Measurements from ENCODE around the gene UBXN4.
A peak's percentile ranks its signal among the peaks of the same experiment; 100 is the strongest.

Gene UBXN4

DNA sequence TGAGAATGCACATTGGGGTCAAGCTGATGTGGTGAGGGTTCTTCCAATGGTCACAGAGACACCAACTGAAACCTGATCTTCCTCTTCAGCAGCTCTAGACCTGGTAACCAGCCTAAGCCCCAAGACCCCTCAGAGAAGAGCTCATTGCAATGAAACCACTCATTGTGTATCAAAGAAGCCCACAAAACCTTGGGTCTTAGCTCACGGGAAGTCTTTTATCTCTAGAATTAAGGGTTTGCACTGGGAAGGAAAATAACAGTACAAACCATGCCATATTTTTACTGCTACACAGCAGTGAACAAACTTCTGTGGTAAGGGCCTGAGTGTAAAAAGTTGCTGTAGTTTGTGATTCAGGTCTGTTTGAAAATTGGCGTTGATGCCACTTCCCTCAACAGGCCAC is 8.6 kb upstream of the UBXN4 start:
- Histone ChIP-seq H3K27ac (ENCODE audit: low read length) (no peak overlapping the region), H3K4me3 (ENCODE audit: low read depth in 1 of 2, low read length in 2 of 2) (no peak overlapping the region), H3K4me1 (ENCODE audit: control insufficient read depth in 1 of 2, insufficient read depth in 2 of 2, low read length in 2 of 2) (no peaks in the 10 kb centered on the region), H3K27me3 (ENCODE audit: low read depth, low read length) (no peaks in the 10 kb centered on the region), H3K9me3 (ENCODE audit: control insufficient read depth in 1 of 2, low read length in 2 of 2) (no peaks in the 10 kb centered on the region), H3K36me3 (ENCODE audit: control insufficient read depth in 1 of 2, insufficient read depth in 2 of 2, low read length in 2 of 2) (no peaks in the 10 kb centered on the region)

DNA sequence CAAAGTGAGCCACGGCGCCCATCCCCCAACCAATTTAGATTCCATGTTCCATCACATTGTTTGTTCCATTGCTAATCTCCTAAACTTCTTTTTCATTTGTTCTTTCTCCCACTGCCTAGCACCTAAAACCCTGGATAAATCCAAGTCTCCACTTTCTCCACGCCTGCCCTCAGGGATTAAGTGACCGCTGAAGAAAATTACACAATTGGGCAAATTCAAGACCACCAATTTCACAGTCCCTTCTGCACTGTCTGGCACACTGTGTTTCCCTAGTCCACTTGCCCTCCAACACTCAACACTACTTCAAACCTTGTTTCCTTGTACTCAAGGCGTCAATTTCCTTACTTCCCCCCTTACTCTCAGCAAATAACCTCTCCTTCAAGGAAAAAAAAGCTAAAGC is 5.1 kb upstream of the UBXN4 start:
- H3K27me3 ChIP-seq (ENCODE audit: low read depth, low read length): no peaks in the 10 kb centered on the region
- no peak overlapping the region for H3K4me3 ChIP-seq (ENCODE audit: low read depth in 1 of 2, low read length in 2 of 2)
- H3K9me3 ChIP-seq (ENCODE audit: control insufficient read depth in 1 of 2, low read length in 2 of 2): no peaks in the 10 kb centered on the region
- no peak overlapping the region for H3K27ac ChIP-seq (ENCODE audit: low read length)
- H3K4me1 ChIP-seq (ENCODE audit: control insufficient read depth in 1 of 2, insufficient read depth in 2 of 2, low read length in 2 of 2): no peaks in the 10 kb centered on the region
- H3K36me3 ChIP-seq (ENCODE audit: control insufficient read depth in 1 of 2, insufficient read depth in 2 of 2, low read length in 2 of 2): no peaks in the 10 kb centered on the region

DNA sequence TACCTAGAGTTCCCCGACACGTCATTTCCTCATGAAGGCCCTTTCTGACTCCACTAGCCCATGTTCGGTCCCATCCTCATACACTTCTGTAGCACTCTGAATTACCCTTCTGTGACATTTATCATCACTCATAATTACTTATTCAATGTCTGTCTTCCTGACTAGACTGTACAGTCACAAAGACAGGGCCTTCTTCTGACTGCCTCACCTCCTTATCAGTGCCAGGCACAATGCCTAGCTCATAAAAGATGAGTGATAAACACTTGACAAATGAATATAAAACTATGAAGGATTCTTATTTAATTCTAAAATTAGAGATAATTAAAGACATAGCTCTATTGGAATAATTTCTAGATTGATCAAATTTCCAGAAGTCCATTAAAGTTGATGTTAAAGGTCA is 1.4 kb upstream of the UBXN4 start:
- H3K4me3 ChIP-seq (ENCODE audit: low read depth in 1 of 2, low read length in 2 of 2): no peak overlapping the region
- peaks cover 9 to 21% of the 10 kb centered on the region in 2 donors for H3K4me1 ChIP-seq (ENCODE audit: control insufficient read depth in 1 of 2, insufficient read depth in 2 of 2, low read length in 2 of 2)
- H3K9me3 ChIP-seq (ENCODE audit: control insufficient read depth in 1 of 2, low read length in 2 of 2): no peaks in the 10 kb centered on the region
- no peaks in the 10 kb centered on the region for H3K27me3 ChIP-seq (ENCODE audit: low read depth, low read length)
- no peak overlapping the region for H3K27ac ChIP-seq (ENCODE audit: low read length)
- peaks cover 0 to 8% of the 10 kb centered on the region in 2 donors for H3K36me3 ChIP-seq (ENCODE audit: control insufficient read depth in 1 of 2, insufficient read depth in 2 of 2, low read length in 2 of 2)

DNA sequence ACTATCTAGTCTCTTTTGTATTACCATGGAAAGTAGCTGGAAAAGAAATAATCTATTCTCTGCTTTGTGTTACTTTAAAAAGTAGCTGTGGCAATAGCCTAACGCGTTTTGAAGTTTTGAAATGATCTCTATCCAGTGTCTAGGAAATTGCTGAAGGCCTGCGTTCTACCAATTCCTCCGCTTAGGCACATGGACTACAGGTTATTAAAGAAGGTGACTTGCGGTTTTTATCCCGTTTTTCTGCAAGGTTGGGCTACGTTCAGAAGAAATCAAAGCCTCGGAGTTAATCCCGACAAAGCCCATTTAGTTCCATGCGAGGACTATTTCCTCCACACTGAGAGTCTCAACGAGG is 636 bp upstream of the UBXN4 start:
- Histone ChIP-seq H3K9me3 (ENCODE audit: control insufficient read depth in 1 of 2, low read length in 2 of 2) (no peaks in the 10 kb centered on the region), H3K27me3 (ENCODE audit: low read depth, low read length) (no peaks in the 10 kb centered on the region), H3K4me3 (ENCODE audit: low read depth in 1 of 2, low read length in 2 of 2) (peak overlapping the region in 1 of 2 donors; percentile 84), H3K36me3 (ENCODE audit: control insufficient read depth in 1 of 2, insufficient read depth in 2 of 2, low read length in 2 of 2) (peaks cover 0 to 8% of the 10 kb centered on the region in 2 donors), H3K4me1 (ENCODE audit: control insufficient read depth in 1 of 2, insufficient read depth in 2 of 2, low read length in 2 of 2) (peaks cover 9 to 27% of the 10 kb centered on the region in 2 donors), H3K27ac (ENCODE audit: low read length) (peak overlapping the region; percentile 99)

DNA sequence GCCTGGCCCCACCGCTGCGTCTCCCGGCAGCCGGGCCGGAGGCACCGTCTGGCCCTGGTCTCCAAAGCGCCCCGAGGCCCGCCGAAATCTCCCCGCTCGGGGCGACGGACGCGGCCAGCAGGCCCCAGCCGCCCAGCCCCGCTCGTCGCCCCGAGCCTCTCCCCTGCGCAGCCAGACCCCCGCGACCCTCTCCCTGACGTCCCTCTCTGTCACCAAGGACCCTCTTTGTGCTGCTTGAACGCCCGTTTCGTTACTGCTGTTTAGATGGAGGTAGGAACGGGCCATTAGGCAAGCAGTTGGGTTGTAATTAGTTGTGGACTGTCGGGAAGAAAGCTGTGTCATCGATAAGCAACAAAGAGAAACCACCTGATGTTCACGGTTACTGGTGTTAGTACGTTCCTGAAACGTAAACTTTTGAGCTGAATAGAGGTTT is 686 bp downstream of the UBXN4 start:
- peak overlapping the region; percentile 99 for H3K27ac ChIP-seq (ENCODE audit: low read length)
- no peaks in the 10 kb centered on the region for H3K27me3 ChIP-seq (ENCODE audit: low read depth, low read length)
- H3K36me3 ChIP-seq (ENCODE audit: control insufficient read depth in 1 of 2, insufficient read depth in 2 of 2, low read length in 2 of 2): peaks cover 0 to 8% of the 10 kb centered on the region in 2 donors
- peak overlapping the region; percentile 84 to 90 for H3K4me3 ChIP-seq (ENCODE audit: low read depth in 1 of 2, low read length in 2 of 2)
- no peaks in the 10 kb centered on the region for H3K9me3 ChIP-seq (ENCODE audit: control insufficient read depth in 1 of 2, low read length in 2 of 2)
- H3K4me1 ChIP-seq (ENCODE audit: control insufficient read depth in 1 of 2, insufficient read depth in 2 of 2, low read length in 2 of 2): peaks cover 9 to 27% of the 10 kb centered on the region in 2 donors

DNA sequence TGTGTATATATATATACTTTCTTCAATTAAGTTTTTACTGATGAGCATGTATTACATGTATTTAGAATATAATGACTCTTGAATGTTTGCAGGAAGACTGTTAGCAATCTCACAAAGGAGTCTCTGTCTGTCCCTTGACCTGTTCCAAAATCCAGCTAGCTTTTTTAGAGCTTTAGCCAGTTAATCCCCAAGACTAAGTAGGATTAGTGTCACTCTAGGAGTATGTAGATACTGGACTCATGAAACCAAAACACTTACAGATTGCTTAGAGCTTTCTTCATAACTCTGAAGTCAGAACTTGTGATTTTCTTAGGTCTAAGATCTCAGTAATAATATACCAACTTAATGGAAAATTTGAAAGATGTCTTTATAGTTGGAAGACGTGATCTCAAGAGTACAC is 2.2 kb downstream of the UBXN4 start:
- no peaks in the 10 kb centered on the region for H3K9me3 ChIP-seq (ENCODE audit: control insufficient read depth in 1 of 2, low read length in 2 of 2)

DNA sequence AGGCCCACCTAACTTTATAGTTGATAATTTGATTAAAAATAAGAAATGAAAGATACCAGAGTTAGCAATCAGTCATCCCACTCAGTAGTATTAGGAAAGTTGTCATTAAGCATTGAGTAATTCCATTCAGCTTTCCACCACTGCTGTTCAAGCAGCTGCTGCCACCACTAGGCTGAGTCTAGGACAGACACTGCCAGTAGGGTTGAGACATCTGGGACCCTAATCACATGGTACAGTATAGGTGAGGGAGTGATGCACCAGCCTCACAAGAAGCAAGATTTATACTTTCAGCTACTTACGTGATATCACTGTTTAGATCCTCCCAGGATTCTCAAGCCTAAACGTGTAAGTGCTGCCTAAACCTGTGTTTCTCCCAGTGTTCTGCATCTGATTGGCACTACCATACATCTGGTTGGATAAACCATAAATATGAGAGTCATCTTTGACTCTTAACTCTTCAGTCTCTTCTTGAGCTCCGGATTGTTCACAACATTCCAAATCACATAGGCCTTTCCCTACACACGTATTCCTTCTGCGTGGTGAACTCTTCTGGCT is 3.2 kb downstream of the UBXN4 start:
- H3K27ac ChIP-seq (ENCODE audit: low read length): no peak overlapping the region
- no peak overlapping the region for H3K4me3 ChIP-seq (ENCODE audit: low read depth in 1 of 2, low read length in 2 of 2)
- no peaks in the 10 kb centered on the region for H3K27me3 ChIP-seq (ENCODE audit: low read depth, low read length)
- H3K36me3 ChIP-seq (ENCODE audit: control insufficient read depth in 1 of 2, insufficient read depth in 2 of 2, low read length in 2 of 2): peaks cover 6 to 14% of the 10 kb centered on the region in 2 donors
- H3K4me1 ChIP-seq (ENCODE audit: control insufficient read depth in 1 of 2, insufficient read depth in 2 of 2, low read length in 2 of 2): peaks cover 9 to 27% of the 10 kb centered on the region in 2 donors
- no peaks in the 10 kb centered on the region for H3K9me3 ChIP-seq (ENCODE audit: control insufficient read depth in 1 of 2, low read length in 2 of 2)

More for the DNA sequence above, 2.2 kb downstream of the UBXN4 start:
- peak overlapping the region; percentile 99 for H3K27ac ChIP-seq (ENCODE audit: low read length)
- peaks cover 9 to 27% of the 10 kb centered on the region in 2 donors for H3K4me1 ChIP-seq (ENCODE audit: control insufficient read depth in 1 of 2, insufficient read depth in 2 of 2, low read length in 2 of 2)
- H3K27me3 ChIP-seq (ENCODE audit: low read depth, low read length): no peaks in the 10 kb centered on the region
- H3K36me3 ChIP-seq (ENCODE audit: control insufficient read depth in 1 of 2, insufficient read depth in 2 of 2, low read length in 2 of 2): peaks cover under 1 to 8% of the 10 kb centered on the region in 2 donors
- peak overlapping the region in 1 of 2 donors; percentile 26 for H3K4me3 ChIP-seq (ENCODE audit: low read depth in 1 of 2, low read length in 2 of 2)

DNA sequence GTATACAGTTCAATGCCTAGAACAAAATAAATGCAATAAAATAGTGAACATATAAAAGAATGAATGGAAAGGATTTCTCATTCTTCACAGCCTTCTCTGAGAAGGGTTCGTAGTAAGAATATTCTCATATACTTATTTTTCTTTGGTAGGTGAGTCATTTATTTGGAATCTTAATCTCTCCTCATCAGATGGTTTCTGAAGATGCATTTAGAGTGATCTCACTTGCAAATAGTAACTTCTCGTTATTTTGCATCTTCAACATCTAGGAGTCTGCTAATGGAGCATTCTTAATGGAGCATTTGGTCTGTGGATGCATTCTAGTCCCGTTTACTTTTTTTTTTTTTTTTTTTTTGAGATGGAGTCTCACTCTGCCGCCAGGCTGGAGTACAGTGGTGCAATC is 3.9 kb downstream of the UBXN4 start:
- H3K4me1 ChIP-seq (ENCODE audit: control insufficient read depth in 1 of 2, insufficient read depth in 2 of 2, low read length in 2 of 2): peaks cover 9 to 27% of the 10 kb centered on the region in 2 donors
- peaks cover 10 to 17% of the 10 kb centered on the region in 2 donors for H3K36me3 ChIP-seq (ENCODE audit: control insufficient read depth in 1 of 2, insufficient read depth in 2 of 2, low read length in 2 of 2)
- H3K4me3 ChIP-seq (ENCODE audit: low read depth in 1 of 2, low read length in 2 of 2): no peak overlapping the region
- H3K9me3 ChIP-seq (ENCODE audit: control insufficient read depth in 1 of 2, low read length in 2 of 2): no peaks in the 10 kb centered on the region
- no peak overlapping the region for H3K27ac ChIP-seq (ENCODE audit: low read length)
- H3K27me3 ChIP-seq (ENCODE audit: low read depth, low read length): no peaks in the 10 kb centered on the region

DNA sequence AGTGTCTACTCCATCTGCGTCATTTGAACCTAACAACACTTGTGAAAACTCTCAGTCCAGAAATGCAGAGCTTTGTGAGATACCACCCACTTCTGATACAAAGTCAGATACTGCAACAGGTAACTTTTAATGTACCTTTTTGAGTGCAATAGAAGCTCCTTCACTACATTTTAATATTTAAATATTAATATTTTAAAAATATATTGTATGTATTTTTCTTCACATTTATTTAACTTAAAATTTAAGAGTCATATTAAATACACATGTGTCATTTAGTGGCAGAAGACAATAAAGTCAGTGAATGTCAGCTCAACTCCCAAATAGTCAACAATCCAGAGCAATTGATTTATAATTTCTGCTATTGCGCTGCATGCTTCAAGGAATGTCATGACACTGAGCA is 13.9 kb downstream of the UBXN4 start:
- no peak overlapping the region for H3K4me3 ChIP-seq (ENCODE audit: low read depth in 1 of 2, low read length in 2 of 2)
- H3K27me3 ChIP-seq (ENCODE audit: low read depth, low read length): no peaks in the 10 kb centered on the region
- peaks cover 37 to 58% of the 10 kb centered on the region in 2 donors for H3K36me3 ChIP-seq (ENCODE audit: control insufficient read depth in 1 of 2, insufficient read depth in 2 of 2, low read length in 2 of 2)
- no peak overlapping the region for H3K27ac ChIP-seq (ENCODE audit: low read length)
- H3K9me3 ChIP-seq (ENCODE audit: control insufficient read depth in 1 of 2, low read length in 2 of 2): peaks cover 7 to 13% of the 10 kb centered on the region in 2 donors
- no peaks in the 10 kb centered on the region for H3K4me1 ChIP-seq (ENCODE audit: control insufficient read depth in 1 of 2, insufficient read depth in 2 of 2, low read length in 2 of 2)

DNA sequence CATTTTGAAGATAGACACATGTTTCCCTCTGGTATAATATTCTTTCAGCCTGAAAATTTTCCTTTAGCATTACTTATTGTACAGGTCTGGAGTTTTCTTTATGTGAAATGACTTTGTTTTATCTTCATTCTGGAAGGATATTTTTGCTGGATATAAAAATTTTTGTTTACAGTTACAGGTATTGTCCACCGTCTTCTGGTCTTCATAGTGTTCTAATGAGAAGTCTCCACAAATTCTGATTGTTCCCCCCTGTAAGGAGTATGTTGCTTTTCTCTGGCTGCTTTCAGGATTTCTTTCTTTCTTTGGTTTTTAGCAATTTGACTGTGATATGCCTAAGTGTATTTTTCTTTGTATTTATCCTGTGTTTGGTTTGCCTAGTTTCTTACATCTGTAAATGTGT is 15.0 kb downstream of the UBXN4 start:
- Histone ChIP-seq H3K4me1 (ENCODE audit: control insufficient read depth in 1 of 2, insufficient read depth in 2 of 2, low read length in 2 of 2) (no peaks in the 10 kb centered on the region), H3K4me3 (ENCODE audit: low read depth in 1 of 2, low read length in 2 of 2) (no peak overlapping the region), H3K36me3 (ENCODE audit: control insufficient read depth in 1 of 2, insufficient read depth in 2 of 2, low read length in 2 of 2) (peaks cover 45 to 65% of the 10 kb centered on the region in 2 donors), H3K27me3 (ENCODE audit: low read depth, low read length) (no peaks in the 10 kb centered on the region), H3K27ac (ENCODE audit: low read length) (no peak overlapping the region), H3K9me3 (ENCODE audit: control insufficient read depth in 1 of 2, low read length in 2 of 2) (peaks cover 7 to 13% of the 10 kb centered on the region in 2 donors)

DNA sequence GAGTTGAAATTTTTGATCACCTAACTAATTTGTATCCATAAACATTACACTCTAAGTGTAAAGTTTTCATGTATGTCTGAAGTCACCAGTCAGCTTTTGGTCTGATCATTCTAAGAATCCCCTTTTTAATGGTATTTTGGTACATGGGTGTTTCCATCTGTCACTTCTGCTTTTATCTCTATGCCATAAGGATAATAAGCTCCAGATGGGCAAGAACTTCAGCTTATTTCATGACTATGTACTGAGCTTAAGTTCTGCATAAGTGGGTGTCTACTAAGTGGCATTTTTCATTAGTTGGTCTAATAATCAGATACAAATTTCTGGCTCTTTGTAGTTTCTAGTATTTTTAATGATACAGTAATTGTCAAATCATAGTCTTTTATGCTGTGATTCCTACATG is 20.4 kb downstream of the UBXN4 start:
- H3K27ac ChIP-seq (ENCODE audit: low read length): no peak overlapping the region
- no peaks in the 10 kb centered on the region for H3K4me1 ChIP-seq (ENCODE audit: control insufficient read depth in 1 of 2, insufficient read depth in 2 of 2, low read length in 2 of 2)
- H3K27me3 ChIP-seq (ENCODE audit: low read depth, low read length): no peaks in the 10 kb centered on the region
- peaks cover 42 to 72% of the 10 kb centered on the region in 2 donors for H3K36me3 ChIP-seq (ENCODE audit: control insufficient read depth in 1 of 2, insufficient read depth in 2 of 2, low read length in 2 of 2)
- no peak overlapping the region for H3K4me3 ChIP-seq (ENCODE audit: low read depth in 1 of 2, low read length in 2 of 2)
- H3K9me3 ChIP-seq (ENCODE audit: control insufficient read depth in 1 of 2, low read length in 2 of 2): peaks cover 0 to 3% of the 10 kb centered on the region in 2 donors

DNA sequence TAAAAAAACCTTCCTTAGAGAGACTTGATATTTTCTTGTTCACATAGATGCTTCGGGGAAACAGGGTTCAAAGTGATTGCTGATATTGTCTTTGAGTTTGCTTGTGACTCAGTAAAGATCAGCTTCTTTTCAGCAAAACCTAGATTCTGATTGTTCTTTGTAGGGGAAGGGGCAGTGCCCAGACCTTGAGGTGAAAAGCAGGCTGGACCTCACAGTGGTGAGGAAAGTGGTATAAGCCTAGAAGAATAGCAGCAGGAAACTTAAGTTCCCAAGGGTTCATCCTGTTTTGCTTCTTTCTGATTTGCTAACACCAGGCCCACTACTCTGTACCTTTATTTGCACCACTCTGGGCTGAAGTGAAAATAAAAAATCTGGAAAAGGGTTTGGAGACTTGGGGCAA is 20.9 kb downstream of the UBXN4 start:
- Histone ChIP-seq H3K36me3 (ENCODE audit: control insufficient read depth in 1 of 2, insufficient read depth in 2 of 2, low read length in 2 of 2) (peaks cover 41 to 72% of the 10 kb centered on the region in 2 donors), H3K4me1 (ENCODE audit: control insufficient read depth in 1 of 2, insufficient read depth in 2 of 2, low read length in 2 of 2) (no peaks in the 10 kb centered on the region)

More for the DNA sequence above, 20.9 kb downstream of the UBXN4 start:
- Histone ChIP-seq H3K27ac (ENCODE audit: low read length) (no peak overlapping the region), H3K9me3 (ENCODE audit: control insufficient read depth in 1 of 2, low read length in 2 of 2) (peaks cover 0 to under 1% of the 10 kb centered on the region in 2 donors), H3K27me3 (ENCODE audit: low read depth, low read length) (no peaks in the 10 kb centered on the region), H3K4me3 (ENCODE audit: low read depth in 1 of 2, low read length in 2 of 2) (no peak overlapping the region)

Data from muscle layer of duodenum (tissue), 2 donors.